Uterus (tissue), 2 donors: ENCODE data around the gene OR10A3.

Experiments used
- CTCF ChIP-seq, 4 experiments: fragments of 200-600 bp in 2 of 4; fragments of 450-650 bp in 2 of 4; sonication (generic) in 2 of 4; IDR thresholded peaks; one replicate each; pipeline ENCODE4 v1.5.1; 2016 to 2019; ENCODE audit warnings: antibody characterized with exemption in 4 of 4, mild to moderate bottlenecking in 2 of 4, moderate library complexity in 1 of 4
- POLR2A ChIP-seq, 2 donors: fragments of 450-650 bp; IDR thresholded peaks; one replicate each; pipeline ENCODE4 v1.6.1; 2016; ENCODE audit warnings: antibody characterized with exemption in 2 of 2, mild to moderate bottlenecking in 1 of 2, moderate library complexity in 1 of 2

- no peak for TF ChIP-seq POLR2A (IDR thresholded peaks at IDR 0.05)
- TF ChIP-seq CTCF (IDR thresholded peaks at IDR 0.05) = no peak
Measured at GRCh38 chr11:7967097-7967496, 25.6 kb upstream of the OR10A3 start.
